Fibroblast of villous mesenchyme (primary cell): ENCODE data around the gene PBLD. TPM values are rescaled to one million over a fixed set of nuclear protein-coding genes. Genes with fewer than 3 reads are reported as not detected.

Experiments used
- DNase-seq: peaks from one replicate; pipeline ENCODE4 v3.0.0-alpha.2; 2010; ENCODE audit warnings: low read depth
- H3K4me3 ChIP-seq: 2 replicates; pipeline ENCODE4 v1.5.1; 2011; ENCODE audit warnings: low read depth, mild to moderate bottlenecking, low read length
- total RNA-seq: library from RNA; depleted of rRNA; stranded (reverse); fragments of >200 nt; gene quantifications from 2 replicates; pipeline ENCODE4 v1.2.3, GENCODE V29; 2012
- TF ChIP-seq, protein P1 (sequence below): IDR thresholded peaks from 2 replicates; pipeline ENCODE4 v1.5.1; 2012; ENCODE audit warnings: low read depth, mild to moderate bottlenecking, low read length; ENCODE audit not compliant: insufficient read depth

Gene PBLD
- total RNA-seq, 1 donor = 9.1 TPM

DNA sequence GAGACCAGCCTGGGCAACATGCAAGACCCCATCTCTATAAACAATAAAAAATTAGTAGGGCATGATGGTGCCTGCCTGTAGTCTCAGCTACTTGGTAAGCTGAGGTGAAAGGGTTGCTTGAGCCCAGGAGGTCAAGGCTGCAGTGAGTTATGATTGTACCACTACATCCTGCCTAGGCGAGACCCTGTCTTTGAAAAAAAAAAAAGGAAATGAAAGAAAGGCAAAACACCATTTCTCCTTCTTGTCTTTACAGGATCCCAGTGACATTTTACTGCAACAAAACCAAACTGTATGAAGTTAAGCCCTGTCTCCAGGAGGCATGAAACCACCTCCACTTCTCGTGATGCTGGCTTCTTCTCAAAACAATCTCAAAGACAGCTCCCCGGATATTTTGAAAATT is 29.9 kb upstream of the PBLD start:
- TF ChIP-seq, protein P1, sequence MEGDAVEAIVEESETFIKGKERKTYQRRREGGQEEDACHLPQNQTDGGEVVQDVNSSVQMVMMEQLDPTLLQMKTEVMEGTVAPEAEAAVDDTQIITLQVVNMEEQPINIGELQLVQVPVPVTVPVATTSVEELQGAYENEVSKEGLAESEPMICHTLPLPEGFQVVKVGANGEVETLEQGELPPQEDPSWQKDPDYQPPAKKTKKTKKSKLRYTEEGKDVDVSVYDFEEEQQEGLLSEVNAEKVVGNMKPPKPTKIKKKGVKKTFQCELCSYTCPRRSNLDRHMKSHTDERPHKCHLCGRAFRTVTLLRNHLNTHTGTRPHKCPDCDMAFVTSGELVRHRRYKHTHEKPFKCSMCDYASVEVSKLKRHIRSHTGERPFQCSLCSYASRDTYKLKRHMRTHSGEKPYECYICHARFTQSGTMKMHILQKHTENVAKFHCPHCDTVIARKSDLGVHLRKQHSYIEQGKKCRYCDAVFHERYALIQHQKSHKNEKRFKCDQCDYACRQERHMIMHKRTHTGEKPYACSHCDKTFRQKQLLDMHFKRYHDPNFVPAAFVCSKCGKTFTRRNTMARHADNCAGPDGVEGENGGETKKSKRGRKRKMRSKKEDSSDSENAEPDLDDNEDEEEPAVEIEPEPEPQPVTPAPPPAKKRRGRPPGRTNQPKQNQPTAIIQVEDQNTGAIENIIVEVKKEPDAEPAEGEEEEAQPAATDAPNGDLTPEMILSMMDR = no peak
- DNase-seq = no peak
- H3K4me3 ChIP-seq = no peak overlapping the region

DNA sequence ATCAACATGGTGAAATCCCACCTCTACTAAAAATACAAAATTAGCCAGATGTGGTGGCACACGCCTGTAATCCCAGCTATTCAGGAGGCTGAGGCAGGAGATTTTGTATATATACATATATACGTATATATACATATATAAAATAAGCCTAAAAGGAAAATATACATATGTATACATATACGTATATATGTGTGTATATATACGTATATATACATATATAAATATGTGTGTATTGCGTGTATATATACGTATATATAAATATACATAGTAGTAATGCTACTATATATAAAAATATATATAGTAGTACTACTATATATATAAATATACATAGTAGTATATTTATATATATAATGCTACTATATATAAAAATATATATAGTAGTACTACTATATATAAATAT is 26.5 kb upstream of the PBLD start:
- H3K4me3 ChIP-seq = no peak overlapping the region
- TF ChIP-seq, protein P1 = no peak
- no peak for DNase-seq

DNA sequence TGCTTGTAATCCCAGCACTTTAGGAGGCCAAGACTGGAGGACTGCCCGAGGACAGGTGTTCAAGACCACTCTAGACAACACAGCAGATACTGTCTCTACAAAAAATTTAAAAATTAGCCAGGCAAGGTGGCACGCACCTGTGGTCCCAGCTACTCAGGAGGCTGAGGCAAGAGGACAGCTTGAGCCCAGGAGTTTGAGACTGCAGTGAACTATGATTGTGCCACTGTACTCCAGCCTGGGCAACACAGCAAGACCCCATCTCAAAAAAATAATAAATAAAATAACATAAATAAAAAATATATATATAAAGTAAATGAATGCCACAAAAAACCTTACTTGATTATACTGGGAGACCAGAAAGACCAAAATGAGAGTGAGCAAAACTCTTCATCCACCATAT is 20.8 kb upstream of the PBLD start:
- TF ChIP-seq, protein P1 = no peak
- no peak overlapping the region for H3K4me3 ChIP-seq
- DNase-seq = no peak

DNA sequence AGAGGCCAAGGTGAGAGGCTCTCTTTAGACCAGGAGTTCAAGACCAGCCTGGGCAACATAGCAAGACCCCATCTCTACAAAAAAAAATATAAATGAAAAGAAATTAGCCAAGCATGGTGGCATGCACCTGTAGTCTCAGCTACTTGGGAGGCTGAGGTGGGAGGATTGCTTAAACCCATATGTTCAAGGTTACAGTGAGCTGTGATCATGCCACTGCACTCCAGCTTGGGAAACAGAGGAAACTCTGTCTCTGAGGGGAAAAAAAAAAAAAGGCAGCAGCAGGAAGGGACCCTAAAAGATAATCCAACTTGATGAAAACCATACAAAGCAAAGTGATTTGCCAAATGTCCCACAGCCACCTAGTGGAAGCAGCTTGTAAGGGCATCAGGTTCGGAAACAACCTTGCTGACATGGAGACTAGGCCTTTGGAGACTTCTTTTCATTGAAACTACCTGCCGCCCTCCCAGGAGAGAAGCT is 15.6 kb upstream of the PBLD start:
- peak; percentile 59 for DNase-seq
- H3K4me3 ChIP-seq = no peak overlapping the region
- TF ChIP-seq, protein P1 = peak; percentile 87

DNA sequence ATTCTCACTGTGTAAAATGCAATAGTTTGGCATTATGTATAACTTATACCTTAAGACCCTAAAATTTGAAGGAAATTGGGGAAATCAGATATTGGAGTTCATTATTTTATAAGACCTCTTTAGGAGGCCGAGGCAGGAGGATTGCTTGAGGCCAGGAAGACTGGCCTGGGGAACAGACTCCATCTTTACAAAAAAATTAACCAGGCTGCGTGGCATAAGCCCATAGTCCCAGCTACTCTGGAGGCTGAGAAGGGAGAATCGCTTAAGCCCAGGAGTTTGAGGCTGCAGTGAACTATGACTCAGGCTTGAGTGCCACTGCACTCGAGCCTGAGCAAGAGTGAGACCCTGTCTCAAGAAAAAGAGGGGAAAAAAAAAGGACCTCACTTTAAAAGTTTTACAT is 14.0 kb upstream of the PBLD start:
- TF ChIP-seq, protein P1 = no peak
- no peak overlapping the region for H3K4me3 ChIP-seq
- no peak for DNase-seq

DNA sequence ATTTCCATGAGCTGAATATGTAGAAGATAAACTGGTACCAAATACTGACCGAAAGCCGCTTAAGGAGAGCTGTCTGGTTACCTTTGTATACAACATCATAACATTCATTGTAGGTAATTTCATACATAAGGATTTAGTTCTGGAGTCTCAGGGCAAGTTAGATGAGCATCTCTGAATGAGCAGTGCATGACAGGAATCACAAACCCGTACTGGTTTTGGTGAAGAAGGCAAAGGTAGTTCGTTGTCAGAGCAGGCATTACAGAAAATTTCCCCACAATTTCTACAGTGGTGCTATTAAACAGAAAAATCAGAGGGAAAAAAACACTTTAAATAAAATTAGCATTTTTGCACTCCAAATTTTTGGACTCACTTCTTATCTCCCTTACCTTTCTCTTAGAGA is 12.9 kb upstream of the PBLD start:
- H3K4me3 ChIP-seq = no peak overlapping the region
- no peak for DNase-seq
- TF ChIP-seq, protein P1 = no peak

DNA sequence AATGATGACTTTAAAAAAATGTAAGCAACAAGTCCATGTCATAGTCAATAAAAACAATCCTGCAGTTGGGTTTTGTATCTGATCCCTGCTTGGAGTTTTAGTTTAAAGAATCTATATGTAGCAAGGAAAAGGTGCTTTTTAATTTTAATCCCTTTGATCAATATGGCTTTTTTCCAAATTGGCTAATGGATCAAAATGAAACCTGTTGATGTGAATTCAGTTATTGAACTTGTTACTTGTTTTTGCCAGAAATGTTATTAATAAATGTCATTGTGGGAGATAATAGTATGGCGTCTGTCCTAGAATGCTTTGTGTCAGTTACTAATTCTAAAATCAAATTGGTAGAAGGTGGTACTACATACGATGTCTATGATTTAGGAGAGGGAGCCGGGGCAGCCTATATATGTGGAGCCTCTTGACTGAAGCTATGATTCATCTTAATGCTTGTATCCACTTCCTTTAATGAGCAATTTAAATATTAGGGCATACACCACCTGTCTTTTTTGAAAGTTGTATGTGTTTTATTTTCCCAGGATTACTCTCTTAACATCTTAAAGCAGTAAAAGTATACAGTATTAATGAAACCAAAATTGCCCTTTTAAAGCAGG is 10.3 kb upstream of the PBLD start:
- no peak overlapping the region for H3K4me3 ChIP-seq
- DNase-seq = no peak
- TF ChIP-seq, protein P1 = no peak
